ENCODE measurements around the gene USP28.

USP28 gene

GRCh38 chr11:113906038-113906437 lies 30.7 kb upstream of the USP28 start:
- in situ Hi-C loops (cut with HindIII; ENCODE audit: low sequenced_read_pairs): loop anchor here (5.0 kb wide), 1 partner anchor 356 kb away; no protein-coding TSS in a partner anchor
- H3K4me3 ChIP-seq (ENCODE audit: low read depth, low read length): no peak overlapping the region
- no peak for DNase-seq (ENCODE audit: low read depth)
- TF ChIP-seq CTCF (IDR thresholded peaks at IDR 0.05; ENCODE audit: low read depth, low read length, missing control alignments): peak; percentile 9

GRCh38 chr11:113904379-113905101 lies 29.2 kb upstream of the USP28 start, which contains the start of gene HTR3B:
Gene HTR3B (plus strand): TSS chr11:113904796. CDS start chr11:113904934, 138 bp downstream.
- H3K4me3 ChIP-seq (ENCODE audit: low read depth, low read length): no peak within 1 kb of the TSS
- in situ Hi-C loops (cut with HindIII; ENCODE audit: low sequenced_read_pairs): loop anchor here (5.0 kb wide), 1 partner anchor 358 kb away; no protein-coding TSS in a partner anchor
- no peak for DNase-seq (ENCODE audit: low read depth)
- TF ChIP-seq CTCF (IDR thresholded peaks at IDR 0.05; ENCODE audit: low read depth, low read length, missing control alignments): no peak

- H3K4me3 ChIP-seq (ENCODE audit: low read depth, low read length): no peak overlapping the region
- TF ChIP-seq CTCF (IDR thresholded peaks at IDR 0.05; ENCODE audit: low read depth, low read length, missing control alignments): no peak
- in situ Hi-C loops (cut with HindIII; ENCODE audit: low sequenced_read_pairs): no loop called here
- no peak for DNase-seq (ENCODE audit: low read depth)
Measured at GRCh38 chr11:113901141-113901540, 25.8 kb upstream of the USP28 start.

GRCh38 chr11:113896156-113896879 lies 20.9 kb upstream of the USP28 start:
- TF ChIP-seq CTCF (IDR thresholded peaks at IDR 0.05; ENCODE audit: low read depth, low read length, missing control alignments): peak; percentile 75
- DNase-seq (ENCODE audit: low read depth): no peak
- H3K4me3 ChIP-seq (ENCODE audit: low read depth, low read length): no peak overlapping the region
- in situ Hi-C loops (cut with HindIII; ENCODE audit: low sequenced_read_pairs): no loop called here

- TF ChIP-seq CTCF (IDR thresholded peaks at IDR 0.05; ENCODE audit: low read depth, low read length, missing control alignments): no peak
- no peak overlapping the region for H3K4me3 ChIP-seq (ENCODE audit: low read depth, low read length)
- DNase-seq (ENCODE audit: low read depth): no peak
- in situ Hi-C loops (cut with HindIII; ENCODE audit: low sequenced_read_pairs): no loop called here
Measured at GRCh38 chr11:113895367-113896155, 20.2 kb upstream of the USP28 start.

- H3K4me3 ChIP-seq (ENCODE audit: low read depth, low read length): no peak overlapping the region
- no peak for DNase-seq (ENCODE audit: low read depth)
- in situ Hi-C loops (cut with HindIII; ENCODE audit: low sequenced_read_pairs): no loop called here
- TF ChIP-seq CTCF (IDR thresholded peaks at IDR 0.05; ENCODE audit: low read depth, low read length, missing control alignments): no peak
Measured at GRCh38 chr11:113894421-113894996, 19.1 kb upstream of the USP28 start.

All from astrocyte of the cerebellum (primary cell).